Body of pancreas (tissue), 4 donors: ENCODE measurements around the gene WFDC12. TPM values are rescaled to one million over a fixed set of nuclear protein-coding genes. Genes with fewer than 3 reads are reported as not detected.

ENCODE experiments used
- ATAC-seq: fragments of 150-250 bp; one replicate; pipeline ENCODE4 v1.9.1; 2016
- DNase-seq, 4 donors: peaks; one replicate each; pipeline ENCODE4 v3.0.0-alpha.2; 2019
- H3K27ac ChIP-seq, 4 donors: fragments of 200-600 bp; sonication (generic); 1 replicate in 3 of 4; 2 replicates in 1 of 4; pipeline versions ENCODE4 v1.5.1 to v1.6.1; 2016 to 2019; ENCODE audit warnings: mild to moderate bottlenecking in 1 of 4, mixed read lengths in 1 of 4, moderate library complexity in 1 of 4
- H3K27me3 ChIP-seq, 2 donors: fragments of 200-600 bp; sonication (generic); one replicate each; pipeline ENCODE4 v1.6.0; 2016; ENCODE audit warnings: mild to moderate bottlenecking in 1 of 2
- H3K36me3 ChIP-seq, 2 donors: fragments of 200-600 bp; sonication (generic); replicated peaks in 1 of 2; 2 replicates each; pipeline ENCODE4 v1.5.1; 2016; ENCODE audit warnings: low read depth in 2 of 2; ENCODE audit not compliant: insufficient read depth in 1 of 2
- H3K4me1 ChIP-seq: fragments of 200-600 bp; sonication (generic); one replicate; pipeline ENCODE4 v1.6.0; 2016
- H3K4me3 ChIP-seq, 2 donors: fragments of 200-600 bp; sonication (generic); 1 replicate in 1 of 2; 2 replicates in 1 of 2; pipeline ENCODE4 v1.5.1; 2016 to 2019
- H3K9me3 ChIP-seq, 3 donors: fragments of 200-600 bp; sonication (generic); 1 replicate in 2 of 3; 2 replicates in 1 of 3; pipeline ENCODE4 v1.5.1; 2016
- POLR2A ChIP-seq, 3 donors: fragments of 450-650 bp; IDR thresholded peaks; one replicate each; pipeline ENCODE4 v1.6.1; 2016; ENCODE audit warnings: antibody characterized with exemption in 3 of 3, mild to moderate bottlenecking in 2 of 3
- WGBS, 2 donors: methylation state at CpG; one replicate each; pipeline ENCODE4 v1.1.5; 2017; 5-methylcytosine and 5-hydroxymethylcytosine counted together
- intact Hi-C: fragments of 100-400 bp; cut with DNase I; formaldehyde crosslinking; loops from one replicate; pipeline ENCODE4 v1.15.1; 2023
- total RNA-seq, 2 donors: library from RNA; depleted of rRNA; stranded (reverse); fragments of >200 nt; gene quantifications; one replicate each; pipeline ENCODE4 v1.1.0, GENCODE V29; 2016
- TF ChIP-seq, protein P1 (sequence below), 7 experiments: fragments of 450-650 bp in 4 of 7; fragments of 200-600 bp in 3 of 7; sonication (generic) in 3 of 7; IDR thresholded peaks; one replicate each; pipeline ENCODE4 v1.5.1; 2016 to 2019; ENCODE audit warnings: antibody characterized with exemption in 7 of 7

WFDC12 gene
- total RNA-seq, 2 donors from 2014 or later, result not detected

DNA sequence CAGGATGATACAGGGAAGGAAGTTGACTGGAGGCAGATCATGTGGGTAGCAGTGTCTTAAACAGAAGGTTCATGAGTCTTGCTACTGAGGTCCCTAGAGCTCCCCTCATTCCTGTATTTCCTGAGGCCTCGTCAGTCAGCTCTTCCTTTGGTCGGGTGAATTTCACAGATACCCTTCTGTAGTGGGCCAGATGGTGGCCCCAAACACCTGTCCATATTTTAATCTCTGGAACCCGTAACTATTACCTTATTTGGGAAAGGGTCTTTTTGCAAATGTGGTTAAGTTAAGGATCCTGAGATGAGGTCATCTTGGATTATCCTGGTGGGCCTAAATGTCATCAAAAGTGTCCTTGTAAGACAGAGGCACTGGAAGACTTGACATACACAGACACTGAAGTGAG is 32.9 kb downstream of the WFDC12 start:
- Histone ChIP-seq H3K4me1 (no peaks in the 10 kb centered on the region), H3K27ac (no peak overlapping the region), H3K36me3 (no peaks in the 10 kb centered on the region), H3K9me3 (no peaks in the 10 kb centered on the region), H3K27me3 (peaks cover 0 to 5% of the 10 kb centered on the region in 2 donors), H3K4me3 (no peak overlapping the region)
- DNase-seq, result no peak
- WGBS, 2 donors, result 69 to 72% methylated on average over 3 of the region's 3 CpGs
- ATAC-seq, result no peak
- intact Hi-C loops, result no loop called here
- TF ChIP-seq, protein P1, sequence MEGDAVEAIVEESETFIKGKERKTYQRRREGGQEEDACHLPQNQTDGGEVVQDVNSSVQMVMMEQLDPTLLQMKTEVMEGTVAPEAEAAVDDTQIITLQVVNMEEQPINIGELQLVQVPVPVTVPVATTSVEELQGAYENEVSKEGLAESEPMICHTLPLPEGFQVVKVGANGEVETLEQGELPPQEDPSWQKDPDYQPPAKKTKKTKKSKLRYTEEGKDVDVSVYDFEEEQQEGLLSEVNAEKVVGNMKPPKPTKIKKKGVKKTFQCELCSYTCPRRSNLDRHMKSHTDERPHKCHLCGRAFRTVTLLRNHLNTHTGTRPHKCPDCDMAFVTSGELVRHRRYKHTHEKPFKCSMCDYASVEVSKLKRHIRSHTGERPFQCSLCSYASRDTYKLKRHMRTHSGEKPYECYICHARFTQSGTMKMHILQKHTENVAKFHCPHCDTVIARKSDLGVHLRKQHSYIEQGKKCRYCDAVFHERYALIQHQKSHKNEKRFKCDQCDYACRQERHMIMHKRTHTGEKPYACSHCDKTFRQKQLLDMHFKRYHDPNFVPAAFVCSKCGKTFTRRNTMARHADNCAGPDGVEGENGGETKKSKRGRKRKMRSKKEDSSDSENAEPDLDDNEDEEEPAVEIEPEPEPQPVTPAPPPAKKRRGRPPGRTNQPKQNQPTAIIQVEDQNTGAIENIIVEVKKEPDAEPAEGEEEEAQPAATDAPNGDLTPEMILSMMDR (IDR thresholded peaks at IDR 0.05), result no peak
- no peak for TF ChIP-seq POLR2A (IDR thresholded peaks at IDR 0.05)

DNA sequence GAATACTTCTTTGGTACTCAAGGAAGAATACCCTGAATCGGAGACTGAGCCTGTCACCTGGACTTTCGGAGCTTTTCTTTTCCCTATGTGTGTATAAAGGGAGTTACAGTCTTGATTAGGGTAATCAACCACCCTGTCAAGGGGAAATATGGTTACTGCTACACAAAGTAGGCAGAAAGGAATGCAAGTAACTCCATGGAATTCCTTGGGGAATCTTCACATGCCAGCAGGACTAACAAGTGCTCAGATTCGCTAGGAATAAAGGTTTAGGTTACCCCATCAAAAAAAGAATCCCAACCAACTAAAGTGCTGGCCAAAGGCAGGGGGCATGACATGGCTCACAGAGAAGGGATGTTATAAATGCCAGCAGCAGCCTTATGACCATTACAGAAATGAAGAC is 33.8 kb downstream of the WFDC12 start:
- 89 to 92% methylated on average over 3 of the region's 3 CpGs for WGBS, 2 donors
- Histone ChIP-seq H3K27ac (no peak overlapping the region), H3K4me1 (no peaks in the 10 kb centered on the region), H3K36me3 (no peaks in the 10 kb centered on the region), H3K27me3 (no peaks in the 10 kb centered on the region), H3K4me3 (no peak overlapping the region), H3K9me3 (no peaks in the 10 kb centered on the region)
- intact Hi-C loops, result no loop called here
- ATAC-seq, result no peak
- DNase-seq, result no peak
- TF ChIP-seq POLR2A (IDR thresholded peaks at IDR 0.05), result no peak
- TF ChIP-seq, protein P1 (IDR thresholded peaks at IDR 0.05), result no peak

DNA sequence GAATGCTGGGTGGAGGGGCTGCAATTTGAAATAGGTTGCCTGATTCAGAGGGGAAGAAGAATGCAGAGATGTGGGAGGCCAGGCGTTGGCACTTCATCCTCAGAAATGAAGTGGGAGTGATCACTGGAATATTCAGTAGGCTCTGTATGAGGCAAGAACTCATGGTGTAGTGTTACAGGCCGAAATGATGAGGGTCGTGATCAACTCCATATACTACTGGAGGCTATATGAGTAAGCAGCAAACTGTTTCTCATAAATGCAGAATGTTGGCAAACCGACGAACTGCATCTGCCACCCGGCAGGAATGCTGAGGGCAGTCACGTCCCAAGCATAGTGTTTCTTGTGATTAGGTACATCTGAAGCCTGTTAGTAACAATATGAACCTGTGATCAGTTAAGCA is 36.0 kb downstream of the WFDC12 start:
- Histone ChIP-seq H3K27me3 (no peaks in the 10 kb centered on the region), H3K9me3 (no peaks in the 10 kb centered on the region), H3K27ac (no peak overlapping the region), H3K4me3 (no peak overlapping the region), H3K36me3 (no peaks in the 10 kb centered on the region), H3K4me1 (no peaks in the 10 kb centered on the region)
- ATAC-seq (no peak), DNase-seq (no peak)
- no peak for TF ChIP-seq POLR2A (IDR thresholded peaks at IDR 0.05)
- TF ChIP-seq, protein P1 (IDR thresholded peaks at IDR 0.05), result no peak
- WGBS, 2 donors, result 87 to 88% methylated on average over 7 of the region's 7 CpGs
- intact Hi-C loops, result no loop called here

DNA sequence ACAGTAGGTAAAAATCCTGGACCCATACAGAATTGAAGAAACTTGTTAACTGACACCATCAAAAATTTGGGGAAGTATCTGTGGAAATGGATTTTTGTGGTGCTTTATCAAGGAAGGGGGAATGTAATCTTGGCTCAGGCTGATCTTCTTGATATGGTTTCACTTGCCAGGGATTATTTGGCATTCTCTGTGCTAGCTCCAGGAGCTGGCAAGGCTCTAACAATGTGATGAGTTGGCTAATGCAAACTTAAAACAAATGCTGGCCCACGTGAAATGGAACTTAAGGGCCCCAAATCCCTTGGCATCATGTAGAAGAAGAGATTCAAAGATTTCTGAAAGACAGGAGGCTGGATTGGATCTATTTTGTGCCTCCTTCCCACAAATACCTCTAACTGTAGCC is 36.5 kb downstream of the WFDC12 start:
- ATAC-seq, result no peak
- intact Hi-C loops, result no loop called here
- no peak for TF ChIP-seq POLR2A (IDR thresholded peaks at IDR 0.05)
- TF ChIP-seq, protein P1 (IDR thresholded peaks at IDR 0.05), result no peak

DNA sequence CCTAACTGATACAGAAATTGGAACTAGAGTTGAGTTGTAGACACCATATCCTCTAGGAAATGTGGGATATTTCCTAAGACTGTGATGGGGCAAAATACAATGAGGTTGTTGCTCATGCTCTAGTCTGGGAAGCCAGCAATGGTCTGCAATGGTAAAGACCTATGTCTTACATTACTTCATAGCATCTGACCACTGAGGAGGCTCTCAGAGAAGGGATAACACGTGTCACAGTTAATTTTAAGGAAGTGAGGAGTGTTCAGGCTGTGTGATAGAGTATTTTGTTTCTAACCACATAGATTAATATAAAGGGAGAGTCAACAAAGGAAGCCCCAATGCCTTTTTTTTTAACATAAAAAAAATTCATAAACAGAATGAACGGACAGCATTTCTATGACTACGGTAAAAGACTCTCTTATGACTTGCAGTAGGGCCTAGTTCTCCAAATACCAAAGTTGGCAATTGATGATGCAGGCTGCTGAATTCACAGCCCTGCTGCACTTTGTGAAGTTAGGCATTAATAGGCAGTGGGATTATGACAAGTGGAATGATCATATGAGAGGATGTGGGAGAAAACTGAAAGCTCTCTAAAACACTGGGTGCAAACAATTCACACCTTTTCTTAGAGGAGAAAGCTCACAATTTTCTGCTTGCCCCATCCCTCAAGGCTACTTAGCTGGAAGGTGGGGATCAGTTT is 37.0 kb downstream of the WFDC12 start:
- TF ChIP-seq, protein P1 (IDR thresholded peaks at IDR 0.05), result no peak
- no peak for TF ChIP-seq POLR2A (IDR thresholded peaks at IDR 0.05)
- no peak for ATAC-seq

More for the DNA sequence above, 36.5 kb downstream of the WFDC12 start:
- no peaks in the 10 kb centered on the region for H3K4me1 ChIP-seq
- no peak overlapping the region for H3K27ac ChIP-seq
- H3K27me3 ChIP-seq, result no peaks in the 10 kb centered on the region
- H3K4me3 ChIP-seq, result no peak overlapping the region
- 85 to 89% methylated on average over 1 of the region's 1 CpG for WGBS, 2 donors
- no peaks in the 10 kb centered on the region for H3K36me3 ChIP-seq
- DNase-seq, result no peak
- H3K9me3 ChIP-seq, result no peaks in the 10 kb centered on the region

More for the DNA sequence above, 37.0 kb downstream of the WFDC12 start:
- Histone ChIP-seq H3K4me3 (no peak overlapping the region), H3K4me1 (no peaks in the 10 kb centered on the region), H3K36me3 (no peaks in the 10 kb centered on the region), H3K27me3 (no peaks in the 10 kb centered on the region), H3K27ac (no peak overlapping the region), H3K9me3 (no peaks in the 10 kb centered on the region)
- WGBS, 2 donors, result 83 to 85% methylated on average over 3 of the region's 3 CpGs
- DNase-seq, result no peak
- intact Hi-C loops, result no loop called here
